ENCODE measurements around the gene STK38L.

Gene STK38L

GRCh38 chr12:27243804-27244688 is at the start of gene STK38L:
Gene STK38L (plus strand): TSS chr12:27244286. CDS start chr12:27297721, 53,435 bp downstream.
- peak; percentile 96 to 99 (median 96) for DNase-seq (ENCODE audit: low read depth in 2 of 3, low spot score in 1 of 3)

DNA sequence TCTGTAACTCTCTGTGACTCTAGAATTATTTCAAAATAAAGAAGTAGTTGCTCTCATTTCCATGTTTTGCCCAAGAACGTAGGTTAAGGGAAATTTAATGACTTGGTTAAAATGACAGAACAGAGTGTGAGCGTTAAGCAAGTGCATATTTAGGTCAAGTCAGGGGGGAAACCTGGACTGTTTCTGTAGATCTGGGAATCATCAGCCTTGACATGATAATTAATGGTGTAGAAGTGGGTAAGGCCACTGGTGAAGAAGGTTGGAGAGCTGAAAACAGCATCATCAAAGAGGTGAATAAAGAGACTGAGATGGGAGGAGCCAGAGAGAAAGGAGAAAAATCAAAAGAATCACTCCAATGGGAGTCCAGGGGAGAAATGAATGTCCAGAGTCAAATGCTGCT is 49.4 kb upstream of the STK38L start:
- DNase-seq (ENCODE audit: low read depth in 2 of 3, low spot score in 1 of 3) = no peak

DNA sequence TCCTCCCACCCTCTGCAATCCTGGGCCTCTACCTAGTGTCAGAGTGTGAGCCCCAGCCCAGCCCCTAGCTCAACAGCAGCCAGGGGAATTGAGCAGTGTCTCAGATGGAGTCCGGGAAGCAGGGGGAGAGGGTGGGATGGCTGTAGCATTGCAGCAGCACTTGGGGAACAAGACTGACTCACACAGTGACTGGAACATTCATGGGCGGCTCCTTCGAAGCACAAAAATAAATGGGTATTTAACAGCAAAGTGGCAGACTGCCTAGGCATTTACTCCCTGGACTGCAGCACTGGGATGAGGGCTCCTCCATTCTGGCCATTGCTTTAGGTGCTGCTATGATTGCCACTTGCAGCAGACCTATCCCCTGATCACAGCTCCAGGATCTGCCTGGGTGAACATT is 46.0 kb upstream of the STK38L start:
- DNase-seq (ENCODE audit: low read depth in 2 of 3, low spot score in 1 of 3) = no peak

- DNase-seq (ENCODE audit: low read depth in 2 of 3, low spot score in 1 of 3) = peak in 1 of 3 donors; percentile 8
These were observed 44.3 kb upstream of the STK38L start for GRCh38 chr12:27199638-27200300.

- DNase-seq (ENCODE audit: low read depth in 2 of 3, low spot score in 1 of 3) = no peak
These were observed 42.9 kb upstream of the STK38L start for GRCh38 chr12:27201169-27201568.

- no peak for DNase-seq (ENCODE audit: low read depth in 2 of 3, low spot score in 1 of 3)
These were observed 37.1 kb upstream of the STK38L start for GRCh38 chr12:27206801-27207502.

GRCh38 chr12:27207615-27208413 is 36.3 kb upstream of the STK38L start:
- DNase-seq (ENCODE audit: low read depth in 2 of 3, low spot score in 1 of 3) = peak; percentile 27 to 35 (median 34)

GRCh38 chr12:27208414-27208750 is 35.7 kb upstream of the STK38L start:
- DNase-seq (ENCODE audit: low read depth in 2 of 3, low spot score in 1 of 3) = no peak

GRCh38 chr12:27209257-27209910 is 34.7 kb upstream of the STK38L start:
- no peak for DNase-seq (ENCODE audit: low read depth in 2 of 3, low spot score in 1 of 3)

- no peak for DNase-seq (ENCODE audit: low read depth in 2 of 3, low spot score in 1 of 3)
These were observed 33.9 kb upstream of the STK38L start for GRCh38 chr12:27210187-27210586.

- no peak for DNase-seq (ENCODE audit: low read depth in 2 of 3, low spot score in 1 of 3)
These were observed 31.2 kb upstream of the STK38L start for GRCh38 chr12:27212861-27213260.

DNA sequence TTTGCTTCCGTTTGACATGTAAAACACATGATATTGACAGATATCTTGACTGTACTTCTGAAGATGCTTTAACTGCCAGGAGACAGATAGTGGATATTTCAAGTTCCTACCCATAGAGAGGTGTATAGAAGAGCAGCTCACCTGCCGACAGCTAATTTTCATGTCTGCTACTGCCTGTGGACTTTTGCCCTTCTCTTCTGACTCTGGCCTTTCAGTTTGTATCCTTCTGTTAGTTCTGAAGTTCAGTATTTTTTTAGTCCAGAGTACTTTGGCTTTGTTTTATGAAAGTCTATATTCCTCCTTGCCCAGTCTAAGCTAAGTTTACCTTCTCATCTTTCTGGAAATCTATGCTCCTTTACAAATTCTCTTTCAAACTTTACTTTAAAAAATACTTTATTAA is 30.8 kb upstream of the STK38L start:
- no peak for DNase-seq (ENCODE audit: low read depth in 2 of 3, low spot score in 1 of 3)

- DNase-seq (ENCODE audit: low read depth in 2 of 3, low spot score in 1 of 3) = no peak
These were observed 30.0 kb upstream of the STK38L start for GRCh38 chr12:27213830-27214787.

GRCh38 chr12:27217590-27217989 is 26.5 kb upstream of the STK38L start:
- DNase-seq (ENCODE audit: low read depth in 2 of 3, low spot score in 1 of 3) = no peak

GRCh38 chr12:27219693-27220054 is 24.4 kb upstream of the STK38L start:
- no peak for DNase-seq (ENCODE audit: low read depth in 2 of 3, low spot score in 1 of 3)

GRCh38 chr12:27220055-27220987 is 23.8 kb upstream of the STK38L start:
- DNase-seq (ENCODE audit: low read depth in 2 of 3, low spot score in 1 of 3) = peak in 1 of 3 donors; percentile 13

DNA sequence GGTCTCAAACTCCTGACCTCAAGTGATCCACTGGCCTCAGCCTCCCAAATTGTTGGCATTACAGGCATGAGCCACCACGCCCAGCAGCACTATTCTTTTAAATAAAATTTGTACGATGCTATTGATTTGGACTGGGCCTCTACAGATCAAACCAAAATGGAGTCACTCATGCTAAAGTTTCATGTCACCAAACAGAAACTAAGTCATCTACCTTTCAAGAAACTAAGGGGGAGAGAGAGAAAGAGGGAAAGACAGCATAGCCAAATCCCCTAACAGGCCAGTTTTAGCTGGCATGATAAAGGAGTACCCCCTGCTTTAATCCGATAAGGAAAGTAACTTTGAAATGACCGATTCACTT is 23.1 kb upstream of the STK38L start:
- no peak for DNase-seq (ENCODE audit: low read depth in 2 of 3, low spot score in 1 of 3)

DNA sequence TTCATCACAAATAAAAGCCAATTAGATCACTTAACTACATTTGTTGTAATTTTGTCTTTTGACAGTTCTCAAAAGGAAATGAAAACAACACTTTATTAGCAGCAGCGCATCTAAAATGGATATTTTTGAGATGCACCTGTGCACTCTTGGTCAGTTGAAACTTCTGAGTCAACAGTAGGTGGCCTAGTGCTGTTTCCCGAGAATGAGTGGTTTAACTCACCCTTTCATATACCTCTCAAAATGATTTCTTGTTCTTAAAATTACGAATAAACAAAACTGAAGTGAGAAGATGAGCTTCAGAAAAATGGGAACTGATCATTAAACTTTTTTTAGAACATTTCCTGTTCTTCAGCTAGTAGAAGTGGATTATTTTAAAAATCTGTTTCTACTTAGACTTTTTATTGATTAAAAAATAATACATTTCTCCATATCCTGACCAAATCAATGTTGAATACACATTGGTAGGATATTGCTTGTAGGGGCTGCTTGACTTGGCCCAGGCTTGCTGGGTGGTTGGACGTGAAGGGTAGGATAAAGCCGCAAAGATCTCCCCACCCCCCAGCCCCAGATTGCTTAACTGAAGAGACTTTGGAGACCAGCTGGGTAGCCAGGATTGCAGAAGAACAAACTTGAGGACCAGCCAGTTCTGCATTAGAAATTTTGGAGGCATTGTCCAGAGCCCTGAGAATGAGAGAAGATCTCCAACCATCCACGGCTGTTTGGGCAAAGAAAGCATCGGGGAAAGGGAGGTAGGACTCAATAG is 22.3 kb upstream of the STK38L start:
- no peak for DNase-seq (ENCODE audit: low read depth in 2 of 3, low spot score in 1 of 3)
